Raji (cell line): Measurements from ENCODE around the gene SIM1.

Experiments
- POLR2A ChIP-seq: IDR thresholded peaks from 2 replicates; pipeline ENCODE4 v1.6.1; 2011; ENCODE audit warnings: low read depth, low read length, control low read depth; ENCODE audit not compliant: insufficient read depth

Gene SIM1, protein sequence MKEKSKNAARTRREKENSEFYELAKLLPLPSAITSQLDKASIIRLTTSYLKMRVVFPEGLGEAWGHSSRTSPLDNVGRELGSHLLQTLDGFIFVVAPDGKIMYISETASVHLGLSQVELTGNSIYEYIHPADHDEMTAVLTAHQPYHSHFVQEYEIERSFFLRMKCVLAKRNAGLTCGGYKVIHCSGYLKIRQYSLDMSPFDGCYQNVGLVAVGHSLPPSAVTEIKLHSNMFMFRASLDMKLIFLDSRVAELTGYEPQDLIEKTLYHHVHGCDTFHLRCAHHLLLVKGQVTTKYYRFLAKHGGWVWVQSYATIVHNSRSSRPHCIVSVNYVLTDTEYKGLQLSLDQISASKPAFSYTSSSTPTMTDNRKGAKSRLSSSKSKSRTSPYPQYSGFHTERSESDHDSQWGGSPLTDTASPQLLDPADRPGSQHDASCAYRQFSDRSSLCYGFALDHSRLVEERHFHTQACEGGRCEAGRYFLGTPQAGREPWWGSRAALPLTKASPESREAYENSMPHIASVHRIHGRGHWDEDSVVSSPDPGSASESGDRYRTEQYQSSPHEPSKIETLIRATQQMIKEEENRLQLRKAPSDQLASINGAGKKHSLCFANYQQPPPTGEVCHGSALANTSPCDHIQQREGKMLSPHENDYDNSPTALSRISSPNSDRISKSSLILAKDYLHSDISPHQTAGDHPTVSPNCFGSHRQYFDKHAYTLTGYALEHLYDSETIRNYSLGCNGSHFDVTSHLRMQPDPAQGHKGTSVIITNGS

DNA sequence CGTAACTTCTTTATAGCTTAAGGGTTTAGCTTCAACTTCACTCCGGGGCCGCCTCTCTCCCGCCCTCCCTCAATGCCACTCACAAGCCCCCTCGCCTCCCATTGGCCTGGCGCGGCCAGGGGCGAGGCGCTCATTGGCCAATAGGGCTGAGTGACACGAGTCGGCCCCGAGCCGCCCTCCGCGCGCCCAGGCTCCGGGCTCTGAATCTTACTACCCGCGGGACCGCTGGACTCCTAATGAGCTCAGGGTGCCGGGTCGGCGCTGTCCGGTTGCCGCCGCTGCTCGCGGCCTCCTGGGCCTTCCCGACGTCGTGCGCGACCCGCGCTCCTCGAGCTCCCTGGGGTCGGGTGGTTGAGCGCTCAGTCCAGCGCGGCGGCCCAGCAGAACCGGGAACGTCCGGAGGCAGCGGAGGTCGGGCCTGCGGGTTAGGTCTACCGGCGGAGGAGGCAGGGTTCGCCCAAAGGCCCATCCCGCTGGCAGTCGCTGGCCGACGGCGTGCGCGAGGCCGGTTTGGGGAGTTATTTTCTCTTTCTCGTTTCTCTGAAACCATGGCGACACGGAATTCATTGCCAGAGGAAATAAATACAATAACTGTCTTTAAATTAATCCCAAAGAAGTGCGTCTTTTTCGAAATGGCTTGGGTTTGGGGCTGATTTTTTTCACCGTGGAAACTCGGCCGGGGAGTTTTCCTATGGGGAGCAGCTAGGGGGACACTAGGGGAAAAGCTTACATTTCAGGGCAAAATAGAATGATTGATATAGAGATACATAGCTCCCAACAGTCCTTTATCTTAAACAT, at the start of gene SIM1:
Gene SIM1 (minus strand): TSS at position 19 of the 798 bp plus-strand sequence. CDS start 1,453 bp downstream, outside the sequence.
- no peak for TF ChIP-seq POLR2A

DNA sequence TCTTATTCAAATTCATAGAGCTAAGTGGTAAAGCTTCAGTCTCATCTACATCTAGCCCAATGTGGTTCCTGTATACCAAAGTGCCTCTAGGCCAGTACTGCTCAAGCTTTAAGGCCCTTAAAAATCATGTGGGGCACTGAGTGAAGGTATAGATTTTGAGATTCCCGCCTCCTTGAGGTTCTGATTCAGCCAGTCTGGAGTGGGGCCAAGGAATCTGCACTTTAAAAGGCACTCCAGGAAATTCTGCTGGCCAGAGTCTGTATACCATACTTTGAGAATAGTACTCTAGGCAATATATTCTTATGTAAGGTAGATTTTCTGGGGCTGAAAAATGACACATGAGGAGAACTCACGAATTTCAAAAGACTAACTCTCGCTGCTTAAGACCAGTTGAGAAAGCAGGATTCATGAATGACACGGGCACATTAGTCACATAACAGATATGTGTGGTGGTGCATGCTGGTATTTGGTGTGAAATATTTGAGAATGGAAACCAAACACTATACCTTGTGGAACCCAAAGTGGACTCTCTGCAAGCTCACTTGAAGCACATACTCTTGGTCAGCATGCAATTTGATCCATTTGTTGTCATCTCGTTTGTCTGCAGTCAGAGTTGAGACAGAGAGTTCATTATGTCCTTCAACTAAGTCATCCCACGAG, 47.6 kb upstream of the SIM1 start:
- no peak for TF ChIP-seq POLR2A

DNA sequence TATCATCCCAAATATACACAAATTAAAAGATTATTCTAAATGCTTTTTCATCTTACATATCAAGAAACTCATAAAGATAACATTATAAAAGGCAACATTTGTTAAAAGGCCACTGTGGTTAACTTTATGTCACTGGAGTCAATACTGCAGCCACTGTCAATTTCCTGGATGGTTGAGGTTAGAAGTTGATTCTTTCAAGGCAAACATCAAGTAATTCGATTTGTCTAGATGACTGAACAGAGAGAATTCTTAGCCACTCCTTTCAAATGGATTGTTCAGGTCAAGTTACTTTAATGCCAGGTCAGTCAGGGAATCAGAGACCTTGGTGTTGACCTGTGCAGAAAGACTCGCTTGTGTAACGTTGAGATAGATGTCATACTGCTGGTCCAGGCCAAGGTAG, 44.4 kb upstream of the SIM1 start:
- TF ChIP-seq POLR2A: no peak

DNA sequence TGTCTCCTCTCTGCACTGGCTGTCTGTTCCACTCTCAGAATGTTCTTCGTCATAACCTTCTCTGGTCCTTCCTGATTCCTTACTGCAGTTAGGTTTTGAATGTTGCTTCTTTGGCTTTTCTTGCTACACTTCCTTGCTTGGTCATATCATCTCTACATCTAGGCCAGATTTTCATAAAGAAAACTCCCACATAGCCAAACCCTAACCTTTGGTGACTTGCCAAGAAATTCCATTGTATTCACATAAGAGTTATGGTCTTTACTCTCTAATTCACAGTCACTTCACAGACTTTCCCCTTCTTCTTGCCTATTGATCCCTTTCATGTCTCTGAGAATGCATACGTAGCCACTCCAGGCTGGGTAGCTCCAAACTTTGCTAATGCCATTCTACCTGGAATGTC, 41.9 kb upstream of the SIM1 start:
- TF ChIP-seq POLR2A: no peak

DNA sequence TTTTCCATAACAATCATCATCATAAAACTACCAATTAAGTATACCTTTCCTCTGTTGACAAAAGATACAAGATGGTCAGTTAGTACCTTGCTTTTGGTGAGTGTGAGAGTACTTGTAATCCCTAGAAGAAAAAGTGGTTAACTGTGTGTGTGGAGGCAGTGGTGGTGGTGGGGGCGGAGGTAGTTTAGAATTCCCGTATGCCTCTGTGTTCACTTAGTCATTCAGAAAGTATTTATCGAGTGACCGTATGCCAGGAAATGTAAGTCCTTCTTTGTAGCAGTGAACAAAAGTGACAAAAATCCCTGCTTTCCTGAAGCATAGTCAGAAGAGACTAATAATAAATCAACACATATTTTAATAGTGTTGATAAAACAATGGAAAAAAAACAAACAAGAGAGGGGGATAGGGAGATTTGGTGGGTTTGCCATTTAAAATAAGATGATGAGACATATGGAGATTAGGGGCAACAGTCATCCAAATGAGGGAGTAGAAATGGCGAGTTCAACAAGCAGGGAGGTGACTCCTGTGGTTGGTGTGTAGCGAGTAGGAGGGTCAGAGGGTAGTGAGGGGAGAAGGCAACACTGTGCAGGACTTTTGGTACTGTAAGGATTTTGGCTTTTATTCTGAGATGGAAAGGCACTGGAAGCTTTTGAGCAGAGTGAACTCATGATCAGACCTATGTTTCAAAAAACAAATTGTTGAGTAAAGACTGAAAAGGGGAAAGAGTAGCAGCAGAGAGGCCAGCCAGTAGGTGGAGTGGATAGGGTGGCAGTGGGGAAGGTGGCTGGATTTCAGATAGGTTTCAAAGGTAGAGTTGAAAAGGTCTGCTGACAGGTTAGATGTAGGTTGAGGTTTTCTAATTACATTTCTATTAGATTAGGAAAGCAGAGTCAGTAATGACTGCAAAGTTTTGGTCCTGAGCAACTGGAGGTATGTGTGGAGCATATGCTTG, 40.3 kb upstream of the SIM1 start:
- TF ChIP-seq POLR2A: no peak

DNA sequence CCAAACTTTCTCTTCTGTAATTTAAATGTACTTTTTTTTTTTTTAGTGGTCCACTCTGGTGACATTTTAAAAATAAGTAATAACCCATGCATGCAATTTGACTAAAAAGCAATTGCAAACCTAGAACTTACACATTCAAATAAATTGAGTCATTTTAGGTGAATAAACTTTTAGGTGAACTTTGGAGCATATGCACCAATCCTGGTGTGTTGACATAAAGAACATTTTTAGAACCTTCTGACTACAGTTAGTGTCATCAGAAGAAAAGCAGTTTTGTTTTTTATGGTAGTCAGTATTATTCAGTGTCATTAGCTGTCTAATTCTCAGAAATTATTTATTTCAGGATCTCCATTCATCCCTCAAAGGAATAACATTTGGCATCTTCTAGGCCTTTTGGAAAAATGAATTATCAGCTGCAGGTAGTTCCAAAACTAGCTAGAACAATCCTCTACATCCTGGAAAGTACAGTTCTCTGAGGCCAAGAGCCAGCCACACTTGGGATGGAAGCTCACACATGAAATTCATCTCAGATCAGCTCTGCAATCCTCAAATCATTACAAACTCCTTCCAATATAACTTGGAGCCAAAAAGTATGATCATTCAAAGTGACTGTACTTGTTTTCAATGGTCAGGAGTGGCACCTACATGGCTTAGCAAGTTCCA, 38.5 kb upstream of the SIM1 start:
- TF ChIP-seq POLR2A: no peak

DNA sequence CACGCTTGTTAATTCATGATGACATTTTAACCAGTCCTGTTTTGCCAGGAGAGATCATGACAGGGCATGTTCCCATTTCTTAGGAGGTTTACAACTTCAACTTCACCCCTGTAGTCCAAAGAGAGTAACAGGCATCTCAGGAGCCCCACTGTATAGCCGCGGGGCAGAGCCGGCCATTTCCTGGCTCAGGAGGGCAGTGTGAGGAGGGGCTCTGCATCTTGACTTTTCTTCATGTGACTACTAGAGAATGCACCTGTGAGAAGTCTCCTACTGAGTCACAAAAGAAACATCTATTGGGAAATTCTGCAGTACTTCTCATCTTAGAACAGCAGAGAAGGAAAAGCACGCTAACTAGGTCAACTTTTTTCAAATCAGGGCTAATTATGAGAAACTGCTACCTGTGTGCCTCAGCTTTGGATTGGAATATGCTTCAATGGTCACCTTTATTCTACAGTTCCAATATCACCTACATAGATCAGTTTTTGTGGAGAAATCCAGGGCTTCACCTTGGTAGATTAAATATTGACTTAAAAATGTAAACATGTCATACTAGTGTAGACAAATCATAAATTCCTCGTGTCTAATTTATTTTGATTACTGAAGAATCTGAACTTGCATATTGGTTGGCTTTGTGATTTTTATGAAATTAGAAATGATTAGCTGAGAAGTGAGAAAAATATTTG, 28.6 kb upstream of the SIM1 start:
- no peak for TF ChIP-seq POLR2A

DNA sequence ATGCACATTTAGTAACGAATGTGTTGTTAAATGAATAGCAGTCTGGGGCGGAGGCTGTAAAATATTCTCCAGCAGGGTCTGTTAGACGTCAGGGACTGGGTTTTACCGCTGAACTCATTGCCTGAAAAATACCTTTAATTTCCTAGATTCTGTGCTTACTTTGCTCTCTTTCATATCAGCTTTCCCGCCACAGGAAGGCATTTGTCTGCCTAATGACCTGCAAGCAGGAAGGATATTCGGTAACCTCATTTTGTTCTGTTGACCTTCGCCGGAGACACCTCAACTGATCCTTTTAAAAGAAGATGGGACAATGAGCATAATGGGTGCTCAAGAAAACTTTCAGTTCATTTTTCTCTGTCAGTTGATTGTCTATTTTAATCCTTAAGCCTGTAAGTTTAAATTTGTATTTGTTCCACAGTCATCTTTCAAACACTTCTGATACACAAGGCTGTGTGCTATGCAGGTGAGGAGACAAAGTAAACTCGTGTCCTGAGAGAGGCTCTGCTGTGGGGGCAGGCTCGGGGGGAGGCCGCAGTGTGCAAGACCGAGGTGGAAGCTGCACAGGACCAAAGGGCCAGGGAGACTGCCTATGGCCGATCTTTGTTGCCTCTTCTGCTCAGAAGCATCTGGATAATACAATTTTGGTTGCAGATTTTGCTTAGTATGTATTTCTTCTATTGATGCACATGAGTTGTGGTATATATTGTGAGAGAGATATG, 27.4 kb upstream of the SIM1 start:
- no peak for TF ChIP-seq POLR2A

DNA sequence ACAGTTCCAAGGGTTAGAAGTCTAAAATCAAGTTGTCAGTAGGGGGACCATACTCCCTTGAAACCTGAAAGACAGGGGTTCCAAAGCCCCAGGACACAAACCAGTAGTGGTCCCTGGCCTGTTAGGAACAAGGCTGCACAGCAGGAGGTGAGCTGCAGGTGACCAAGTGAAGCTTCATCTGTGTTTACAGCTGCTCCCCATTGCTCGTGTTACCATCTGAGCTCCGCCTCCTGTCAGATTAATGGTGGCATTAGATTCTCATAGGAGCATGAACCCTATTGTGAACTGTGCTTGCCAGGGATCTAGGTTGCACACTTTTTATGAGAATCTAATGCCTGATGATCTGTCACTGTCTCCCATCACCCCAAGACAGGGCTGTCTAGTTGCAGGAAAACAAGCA, 25.3 kb upstream of the SIM1 start:
- TF ChIP-seq POLR2A: no peak

DNA sequence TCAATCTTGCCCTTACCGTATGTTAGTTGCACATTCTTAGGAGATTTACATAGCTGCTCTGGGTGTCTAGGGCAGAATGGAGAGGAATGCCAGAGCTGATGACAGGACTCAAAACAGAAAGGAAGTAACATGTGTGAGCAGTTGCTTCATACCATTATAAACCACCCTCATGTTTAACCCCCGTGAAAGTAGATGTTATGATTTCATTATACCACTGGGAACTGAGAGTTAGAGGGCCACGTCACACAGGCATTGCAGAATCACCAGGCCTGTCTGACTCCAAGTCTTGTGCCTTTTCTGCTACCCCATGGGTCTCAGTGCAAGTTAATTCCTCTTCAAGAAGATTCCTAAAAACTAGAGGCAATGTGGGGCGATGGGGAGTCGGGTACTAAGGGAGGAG, 23.5 kb upstream of the SIM1 start:
- TF ChIP-seq POLR2A: no peak

DNA sequence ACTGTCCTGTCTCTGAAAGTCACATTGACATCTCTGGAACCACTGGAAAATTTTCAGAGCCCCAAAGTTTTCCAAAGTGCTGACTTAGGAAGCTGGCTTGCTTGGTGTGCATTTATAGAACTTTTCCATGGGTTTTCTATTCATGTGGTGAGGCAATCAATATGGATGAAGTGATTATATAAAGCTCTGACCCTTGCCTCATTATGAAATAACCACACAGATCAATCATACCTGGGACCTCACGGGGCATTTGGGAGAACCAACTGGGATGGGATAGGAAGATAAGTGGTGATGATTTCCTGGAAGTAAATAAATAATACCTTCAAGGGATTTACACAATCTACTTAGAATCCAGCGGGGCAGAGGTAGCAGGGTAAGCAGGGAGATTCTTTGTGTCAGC, 22.9 kb upstream of the SIM1 start:
- TF ChIP-seq POLR2A: no peak

DNA sequence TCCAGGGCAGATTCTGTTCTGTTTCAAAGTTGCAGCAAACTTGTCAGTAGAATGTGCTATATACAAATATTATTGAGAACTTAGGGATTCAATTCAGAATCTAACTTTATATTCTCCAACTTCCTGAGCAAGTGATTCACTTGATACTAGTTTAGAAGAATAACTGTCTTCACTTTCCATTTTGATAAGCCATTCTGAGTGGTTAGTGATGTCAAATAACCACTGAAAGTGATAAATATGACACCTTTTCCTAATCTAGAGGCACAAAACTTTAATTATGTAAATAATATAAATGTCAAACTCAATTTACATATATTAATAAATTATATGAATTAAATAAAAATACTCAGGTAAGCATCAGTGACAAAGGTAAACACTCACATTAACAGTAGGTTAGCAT, 20.5 kb upstream of the SIM1 start:
- no peak for TF ChIP-seq POLR2A
